Bone marrow (tissue), 2 donors: Measurements from ENCODE around the gene SPECC1L.

Source experiments
- DNase-seq, 2 donors: peaks; one replicate each; lab custom pipeline; 2025; lab: John Stamatoyannopoulos, UW

Gene SPECC1L

GRCh38 chr22:24400726-24401596, 130.3 kb downstream of the SPECC1L start:
- no peak for DNase-seq

DNA sequence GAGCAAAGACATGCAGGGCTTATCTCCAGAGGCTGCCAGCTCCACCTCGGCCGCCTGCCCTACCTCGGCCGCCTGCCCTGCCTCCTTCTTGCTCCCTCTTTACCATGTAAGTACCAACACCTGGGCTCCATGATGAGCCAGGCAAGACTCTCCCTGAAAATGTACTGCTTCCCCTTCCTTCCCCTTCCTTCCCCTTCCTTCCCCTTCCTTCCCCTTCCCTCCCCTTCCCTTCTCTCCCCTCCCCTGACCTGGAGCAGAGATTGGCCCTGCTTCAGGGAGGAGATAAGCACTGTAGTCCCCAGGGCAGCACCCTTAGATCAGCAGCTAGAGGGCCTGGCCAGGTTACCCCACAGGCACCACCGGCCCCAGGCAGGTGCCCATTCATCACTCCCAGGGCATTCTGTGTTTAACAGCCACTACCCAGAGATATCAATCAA, 131.3 kb downstream of the SPECC1L start:
- DNase-seq, result no peak

GRCh38 chr22:24402460-24403192, 132.0 kb downstream of the SPECC1L start:
- DNase-seq, result peak; percentile 60 to 80

DNA sequence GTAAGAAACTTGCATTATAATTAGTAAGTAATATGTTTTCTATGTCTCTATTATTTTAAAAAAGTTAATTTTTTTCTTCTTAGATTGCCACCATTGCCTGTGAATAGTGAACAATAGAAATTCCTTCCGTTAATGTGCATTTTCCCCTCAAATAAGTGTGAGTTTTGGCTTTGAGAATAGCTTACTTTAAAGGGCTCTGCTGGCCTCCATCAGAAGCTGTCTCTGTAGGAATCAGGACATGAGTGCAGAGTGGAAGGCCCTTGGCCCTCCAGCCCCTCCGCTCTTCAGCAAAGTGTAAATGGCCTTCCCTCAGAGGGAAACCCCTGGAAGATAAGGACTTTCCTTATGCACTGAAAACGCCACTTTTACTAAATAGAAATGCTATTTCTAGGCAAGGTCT, 132.7 kb downstream of the SPECC1L start:
- DNase-seq, result no peak

GRCh38 chr22:24404561-24405275, 134.1 kb downstream of the SPECC1L start:
- no peak for DNase-seq

DNA sequence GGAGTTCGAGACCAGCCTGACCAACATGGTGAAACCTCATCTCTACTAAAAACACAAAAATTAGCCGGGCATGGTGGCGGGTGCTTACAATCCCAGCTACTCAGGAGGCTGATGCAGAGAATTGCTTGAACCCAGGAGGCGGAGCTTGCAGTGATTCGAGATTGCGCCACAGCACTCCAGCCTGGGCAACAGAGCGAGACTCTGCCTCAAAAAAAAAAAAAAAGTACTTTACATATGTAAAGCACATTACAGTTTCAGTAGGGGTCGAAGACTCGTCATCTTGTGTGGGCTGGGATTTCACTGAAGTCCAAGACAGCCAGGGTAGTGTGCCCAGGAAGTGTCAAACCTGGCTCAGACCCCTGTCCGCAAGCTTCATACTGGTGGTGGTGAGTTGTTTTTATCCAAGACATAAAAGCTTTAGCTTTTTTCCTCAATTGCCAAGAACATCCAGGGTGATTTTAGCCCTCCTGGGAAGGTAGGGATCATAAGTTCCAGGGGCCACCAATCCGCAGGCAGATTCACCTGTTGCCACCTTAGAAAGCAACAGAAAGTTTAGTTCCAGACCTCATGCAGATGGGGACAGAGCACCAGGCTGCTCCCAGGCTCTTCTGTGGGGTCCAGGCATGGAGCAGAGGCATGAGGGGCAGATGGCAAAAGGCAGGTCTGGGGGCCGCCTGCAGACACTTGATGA, 135.1 kb downstream of the SPECC1L start:
- no peak for DNase-seq

- DNase-seq, result no peak
These were observed 136.0 kb downstream of the SPECC1L start for GRCh38 chr22:24406322-24407277.

DNA sequence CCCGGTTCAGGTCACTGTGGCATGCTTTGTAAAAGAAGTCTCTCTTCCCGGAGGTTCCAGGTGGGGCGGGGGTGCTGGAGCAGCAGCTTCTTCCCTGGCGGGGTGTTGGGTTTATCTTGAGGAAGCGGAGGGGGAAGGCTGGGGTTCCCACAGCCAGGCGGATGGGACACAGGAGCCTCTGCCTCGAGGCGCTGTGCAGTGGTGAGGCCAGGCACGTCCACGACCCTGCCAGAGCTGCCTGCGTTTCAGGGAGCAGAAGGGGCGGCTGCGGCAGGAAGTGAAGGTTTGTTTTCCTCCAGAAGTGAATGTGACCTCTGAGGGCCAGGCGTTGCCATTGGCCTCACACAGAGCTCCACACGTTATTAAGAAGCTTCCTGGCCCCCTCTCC, 136.6 kb downstream of the SPECC1L start:
- no peak for DNase-seq

DNA sequence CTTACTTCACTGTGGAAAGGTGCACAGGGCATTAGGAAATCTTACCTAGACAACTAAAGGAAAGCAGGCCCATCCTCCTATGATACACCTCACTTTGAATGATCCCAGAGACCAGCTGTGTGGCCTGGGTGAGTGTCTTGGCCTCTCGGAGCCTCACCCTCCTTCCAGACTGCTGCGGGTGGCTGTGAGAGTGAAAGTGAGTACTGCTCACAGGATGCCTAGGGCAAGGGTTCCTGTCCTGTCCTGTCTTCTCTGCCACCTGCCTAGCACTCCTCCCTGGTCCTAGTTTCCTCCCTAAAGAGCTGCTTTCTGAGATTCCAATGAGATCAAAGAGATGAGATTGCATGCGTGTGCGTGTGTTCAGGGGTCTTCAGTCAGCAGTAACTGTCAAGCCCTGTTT, 137.3 kb downstream of the SPECC1L start:
- no peak for DNase-seq

- no peak for DNase-seq
These were observed 138.0 kb downstream of the SPECC1L start for GRCh38 chr22:24408630-24409029.

DNA sequence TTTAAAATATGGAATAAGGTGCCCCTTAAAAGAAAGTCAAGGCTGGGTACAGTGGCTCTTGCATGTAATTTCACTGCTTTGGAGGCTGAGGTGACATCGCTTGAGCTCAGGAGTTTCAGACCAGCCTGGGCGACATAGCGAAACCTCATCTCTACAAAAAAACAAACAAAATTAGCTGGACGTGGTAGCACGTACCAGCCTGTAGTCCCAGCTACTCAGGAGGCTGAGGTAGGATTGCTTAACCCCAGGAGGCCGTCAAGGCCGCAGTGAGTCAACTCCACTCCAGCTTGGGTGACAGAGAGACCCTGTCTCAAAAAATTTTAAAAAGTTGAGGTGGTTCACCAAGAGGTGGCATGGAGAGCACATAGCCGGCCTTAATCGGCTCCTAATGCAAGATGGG, 139.1 kb downstream of the SPECC1L start:
- no peak for DNase-seq

- no peak for DNase-seq
These were observed 139.7 kb downstream of the SPECC1L start for GRCh38 chr22:24410110-24410856.

DNA sequence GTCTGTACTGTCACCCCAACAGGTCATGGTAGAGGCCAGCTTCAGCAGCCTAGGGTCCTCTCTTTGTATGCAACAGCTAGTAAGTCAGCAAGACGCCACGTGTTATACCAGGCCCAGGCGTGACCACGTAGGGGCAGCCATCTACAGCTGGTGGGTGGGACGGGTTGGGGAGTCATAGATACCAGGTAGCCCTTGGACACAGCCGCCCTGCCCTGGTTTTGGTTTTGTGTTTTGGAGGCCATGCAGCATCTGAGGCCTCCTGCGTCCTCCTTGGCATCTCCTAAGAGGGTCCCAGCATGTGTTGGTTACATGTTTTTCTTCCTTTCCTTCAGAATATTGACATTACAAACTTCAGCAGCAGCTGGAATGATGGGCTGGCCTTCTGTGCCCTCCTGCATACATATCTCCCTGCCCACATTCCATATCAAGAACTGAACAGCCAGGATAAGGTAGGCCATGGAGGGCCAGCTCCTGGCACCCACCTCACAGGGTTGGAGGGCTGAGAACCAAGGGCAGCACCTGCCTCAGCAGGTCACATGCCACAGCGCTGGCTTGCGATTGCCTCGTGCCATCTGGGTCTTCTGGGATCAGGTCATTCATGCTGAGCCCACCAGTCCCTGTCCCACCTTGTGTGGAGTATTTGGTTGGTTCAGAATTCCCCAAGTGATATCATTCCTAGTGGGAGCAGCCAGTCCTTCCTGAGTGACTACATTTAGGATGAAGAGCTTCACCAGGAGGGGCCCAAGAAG, 140.8 kb downstream of the SPECC1L start:
- no peak for DNase-seq

GRCh38 chr22:24412274-24412673, 141.6 kb downstream of the SPECC1L start:
- no peak for DNase-seq

- no peak for DNase-seq
These were observed 142.6 kb downstream of the SPECC1L start for GRCh38 chr22:24413271-24413670.

- DNase-seq, result no peak
These were observed 143.2 kb downstream of the SPECC1L start for GRCh38 chr22:24413736-24414385.

DNA sequence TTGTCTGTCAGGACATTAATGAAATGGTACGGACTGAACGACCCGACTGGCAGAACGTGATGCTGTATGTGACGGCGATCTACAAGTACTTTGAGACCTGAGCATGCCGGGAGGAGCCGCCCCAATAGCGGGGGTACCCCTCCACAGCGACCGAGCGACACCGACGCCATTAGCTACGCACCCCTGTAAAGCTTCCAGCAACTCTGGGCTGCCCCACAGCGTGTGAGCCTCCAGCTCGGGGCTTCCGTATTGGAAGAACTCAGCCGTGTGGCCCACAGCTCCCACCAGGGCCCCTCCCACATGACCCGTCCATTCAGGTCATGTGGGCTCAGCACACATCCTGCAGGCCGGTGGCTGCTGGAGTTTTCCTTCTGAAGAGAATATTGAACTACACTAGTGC, 143.9 kb downstream of the SPECC1L start:
- no peak for DNase-seq

- no peak for DNase-seq
These were observed 144.6 kb downstream of the SPECC1L start for GRCh38 chr22:24414984-24415945.
